Activated T-helper 1 cell treated with anti-CD3 and anti-CD28 coated beads, Interleukin-12 subunit alpha, Interleukin-12 subunit beta, Interleukin-2, Interleukin-4 antibody, amounts not matched to agents 30 ng/mL and 10 ng/mL and 1 ng/mL, durations not matched to agents 14 hours and 24 hours and 36 hours (primary cell): ENCODE results near the gene MAP3K5. TPM values are rescaled to one million over a fixed set of nuclear protein-coding genes. Genes with fewer than 3 reads are reported as not detected.

ENCODE experiments used
- DNase-seq: peaks from one replicate; pipeline ENCODE4 v3.0.0; 2021; ENCODE audit warnings: low spot score
- H3K27ac Mint-ChIP-seq: one replicate; pipeline ENCODE4 v1.8.0; 2021; ENCODE audit warnings: mild to moderate bottlenecking, mixed read lengths
- H3K27me3 Mint-ChIP-seq: one replicate; pipeline ENCODE4 v1.8.0; 2022; ENCODE audit warnings: mild to moderate bottlenecking, moderate library complexity, mixed read lengths; ENCODE audit not compliant: insufficient read depth
- H3K36me3 Mint-ChIP-seq: one replicate; pipeline ENCODE4 v1.8.0; 2021; ENCODE audit warnings: low read depth, mixed read lengths
- H3K4me1 Mint-ChIP-seq: one replicate; pipeline ENCODE4 v1.8.0; 2021; ENCODE audit warnings: low read depth, mixed read lengths
- H3K4me3 Mint-ChIP-seq: one replicate; pipeline ENCODE4 v1.8.0; 2021; ENCODE audit warnings: mild to moderate bottlenecking, moderate library complexity, mixed read lengths
- H3K9me3 Mint-ChIP-seq: one replicate; pipeline ENCODE4 v1.8.0; 2021; ENCODE audit warnings: mixed read lengths
- intact Hi-C: fragments of 100-400 bp; cut with micrococcal nuclease; formaldehyde crosslinking; loops from one replicate; pipeline ENCODE4 v1.15.1; 2024
- total RNA-seq: library from RNA; stranded (reverse); gene quantifications from 2 replicates; pipeline ENCODE4 v1.2.3, GENCODE V29; 2022

MAP3K5 gene
- total RNA-seq, 1 donor from 2014 or later = 12.2 TPM

- no peak overlapping the region for H3K4me3 Mint-ChIP-seq
- no peak for DNase-seq
- intact Hi-C loops = no loop called here
- peaks cover 6% of the 10 kb centered on the region for H3K36me3 Mint-ChIP-seq
- H3K27me3 Mint-ChIP-seq = no peaks in the 10 kb centered on the region
- H3K4me1 Mint-ChIP-seq = peaks cover 52% of the 10 kb centered on the region
- no peaks in the 10 kb centered on the region for H3K9me3 Mint-ChIP-seq
- no peak overlapping the region for H3K27ac Mint-ChIP-seq
Measured at GRCh38 chr6:136737374-136737844, 54.9 kb downstream of the MAP3K5 start.

- H3K4me1 Mint-ChIP-seq = peaks cover 54% of the 10 kb centered on the region
- no peak for DNase-seq
- H3K27ac Mint-ChIP-seq = no peak overlapping the region
- intact Hi-C loops = no loop called here
- H3K4me3 Mint-ChIP-seq = no peak overlapping the region
- H3K36me3 Mint-ChIP-seq = peaks cover 8% of the 10 kb centered on the region
- H3K27me3 Mint-ChIP-seq = no peaks in the 10 kb centered on the region
- H3K9me3 Mint-ChIP-seq = no peaks in the 10 kb centered on the region
Measured at GRCh38 chr6:136736281-136736960, 55.9 kb downstream of the MAP3K5 start.

GRCh38 chr6:136734977-136735376, 57.3 kb downstream of the MAP3K5 start:
- Mint-ChIP-seq H3K27me3 (no peaks in the 10 kb centered on the region), H3K4me1 (peaks cover 60% of the 10 kb centered on the region), H3K9me3 (no peaks in the 10 kb centered on the region), H3K4me3 (no peak overlapping the region), H3K27ac (no peak overlapping the region), H3K36me3 (peaks cover 10% of the 10 kb centered on the region)
- DNase-seq = no peak
- intact Hi-C loops = no loop called here

- no peak for DNase-seq
- H3K4me3 Mint-ChIP-seq = no peak overlapping the region
- no peaks in the 10 kb centered on the region for H3K27me3 Mint-ChIP-seq
- H3K4me1 Mint-ChIP-seq = peaks cover 57% of the 10 kb centered on the region
- peaks cover 23% of the 10 kb centered on the region for H3K36me3 Mint-ChIP-seq
- intact Hi-C loops = no loop called here
- no peak overlapping the region for H3K27ac Mint-ChIP-seq
- no peaks in the 10 kb centered on the region for H3K9me3 Mint-ChIP-seq
Measured at GRCh38 chr6:136732889-136733288, 59.4 kb downstream of the MAP3K5 start.

GRCh38 chr6:136729832-136730231, 62.4 kb downstream of the MAP3K5 start:
- intact Hi-C loops = loop anchor here (1.0 to 2.0 kb wide), 2 partner anchors 11 to 21 kb away; no protein-coding TSS in a partner anchor
- H3K4me1 Mint-ChIP-seq = peaks cover 78% of the 10 kb centered on the region
- H3K27me3 Mint-ChIP-seq = no peaks in the 10 kb centered on the region
- no peak overlapping the region for H3K4me3 Mint-ChIP-seq
- no peak overlapping the region for H3K27ac Mint-ChIP-seq
- no peak for DNase-seq
- H3K36me3 Mint-ChIP-seq = peaks cover 26% of the 10 kb centered on the region
- H3K9me3 Mint-ChIP-seq = no peaks in the 10 kb centered on the region

- no peak for DNase-seq
- no peaks in the 10 kb centered on the region for H3K27me3 Mint-ChIP-seq
- peaks cover 27% of the 10 kb centered on the region for H3K36me3 Mint-ChIP-seq
- H3K9me3 Mint-ChIP-seq = no peaks in the 10 kb centered on the region
- peaks cover 83% of the 10 kb centered on the region for H3K4me1 Mint-ChIP-seq
- intact Hi-C loops = loop anchor here (1.0 kb wide), 1 partner anchor 10 kb away; no protein-coding TSS in a partner anchor
- no peak overlapping the region for H3K4me3 Mint-ChIP-seq
- no peak overlapping the region for H3K27ac Mint-ChIP-seq
Measured at GRCh38 chr6:136728976-136729515, 63.2 kb downstream of the MAP3K5 start.

GRCh38 chr6:136728033-136728939, 64.0 kb downstream of the MAP3K5 start:
- no peak for DNase-seq
- Mint-ChIP-seq H3K4me3 (no peak overlapping the region), H3K9me3 (no peaks in the 10 kb centered on the region), H3K36me3 (peaks cover 29% of the 10 kb centered on the region), H3K27me3 (no peaks in the 10 kb centered on the region), H3K4me1 (peaks cover 83% of the 10 kb centered on the region), H3K27ac (no peak overlapping the region)
- intact Hi-C loops = no loop called here

- Mint-ChIP-seq H3K4me3 (no peak overlapping the region), H3K27me3 (no peaks in the 10 kb centered on the region), H3K36me3 (peaks cover 29% of the 10 kb centered on the region), H3K9me3 (no peaks in the 10 kb centered on the region), H3K4me1 (peaks cover 70% of the 10 kb centered on the region), H3K27ac (no peak overlapping the region)
- intact Hi-C loops = no loop called here
- no peak for DNase-seq
Measured at GRCh38 chr6:136726837-136727557, 65.3 kb downstream of the MAP3K5 start.

- Mint-ChIP-seq H3K27me3 (no peaks in the 10 kb centered on the region), H3K4me1 (peaks cover 64% of the 10 kb centered on the region), H3K27ac (no peak overlapping the region), H3K9me3 (no peaks in the 10 kb centered on the region), H3K4me3 (no peak overlapping the region), H3K36me3 (peaks cover 31% of the 10 kb centered on the region)
- no peak for DNase-seq
- intact Hi-C loops = loop anchor here (2.0 kb wide), 1 partner anchor 64 kb away; no protein-coding TSS in a partner anchor
Measured at GRCh38 chr6:136725124-136725523, 67.2 kb downstream of the MAP3K5 start.

GRCh38 chr6:136723780-136724179, 68.5 kb downstream of the MAP3K5 start:
- intact Hi-C loops = loop anchor here (2.0 to 5.0 kb wide), 2 partner anchors 39 to 65 kb away; no protein-coding TSS in a partner anchor
- peak overlapping the region; percentile 6 for H3K4me3 Mint-ChIP-seq
- peaks cover 64% of the 10 kb centered on the region for H3K4me1 Mint-ChIP-seq
- DNase-seq = peak; percentile 6
- H3K36me3 Mint-ChIP-seq = peaks cover 27% of the 10 kb centered on the region
- peak overlapping the region; percentile 14 for H3K27ac Mint-ChIP-seq
- no peaks in the 10 kb centered on the region for H3K27me3 Mint-ChIP-seq
- H3K9me3 Mint-ChIP-seq = no peaks in the 10 kb centered on the region

GRCh38 chr6:136721467-136721866, 70.8 kb downstream of the MAP3K5 start:
- H3K4me1 Mint-ChIP-seq = peaks cover 74% of the 10 kb centered on the region
- intact Hi-C loops = loop anchor here (5.0 kb wide), 1 partner anchor 41 kb away; no protein-coding TSS in a partner anchor
- H3K36me3 Mint-ChIP-seq = peaks cover 20% of the 10 kb centered on the region
- H3K27ac Mint-ChIP-seq = no peak overlapping the region
- H3K4me3 Mint-ChIP-seq = no peak overlapping the region
- no peaks in the 10 kb centered on the region for H3K27me3 Mint-ChIP-seq
- no peaks in the 10 kb centered on the region for H3K9me3 Mint-ChIP-seq
- DNase-seq = no peak

- H3K4me1 Mint-ChIP-seq = peaks cover 66% of the 10 kb centered on the region
- H3K4me3 Mint-ChIP-seq = peak overlapping the region; percentile 58
- intact Hi-C loops = loop anchor here (5.0 kb wide), 1 partner anchor 42 kb away; no protein-coding TSS in a partner anchor
- H3K27me3 Mint-ChIP-seq = no peaks in the 10 kb centered on the region
- H3K27ac Mint-ChIP-seq = peak overlapping the region; percentile 77
- no peak for DNase-seq
- peaks cover 23% of the 10 kb centered on the region for H3K36me3 Mint-ChIP-seq
- H3K9me3 Mint-ChIP-seq = no peaks in the 10 kb centered on the region
Measured at GRCh38 chr6:136720045-136720770, 72.1 kb downstream of the MAP3K5 start.
